Gastrocnemius medialis (tissue), 4 donors: ENCODE results near the gene SRPX.

Source experiments
- CTCF ChIP-seq, 5 experiments: fragments of 450-650 bp in 3 of 5; fragments of 200-600 bp in 2 of 5; sonication (generic) in 2 of 5; IDR thresholded peaks in 4 of 5; conservative IDR thresholded peaks in 1 of 5; 1 replicate in 4 of 5; 2 replicates in 1 of 5; pipeline ENCODE4 v1.5.1; 2016 to 2019; ENCODE audit warnings: antibody characterized with exemption in 5 of 5, mild to moderate bottlenecking in 3 of 5, moderate library complexity in 3 of 5
- POLR2A ChIP-seq, 2 donors: fragments of 450-650 bp; IDR thresholded peaks; one replicate each; pipeline ENCODE4 v1.6.1; 2017; ENCODE audit warnings: antibody characterized with exemption in 2 of 2, mild to moderate bottlenecking in 2 of 2, moderate library complexity in 2 of 2

- no peak for TF ChIP-seq CTCF (IDR thresholded peaks at IDR 0.05 in 4 of 5, conservative IDR thresholded peaks at IDR 0.05 in 1 of 5)
- TF ChIP-seq POLR2A (IDR thresholded peaks at IDR 0.05): no peak
These were observed 115.4 kb downstream of the SRPX start for GRCh38 chrX:38105216-38105725.
